GM19238 (cell line): ENCODE measurements around the gene ST3GAL4.
"Not testable (repeated sequence)": the region's sequence is repeated elsewhere in the genome, so short reads cannot be mapped to it uniquely, and the experiment has no call there.

Experiments used
- DNase-seq: peaks from one replicate; pipeline ENCODE4 v3.0.0; 2011; ENCODE audit warnings: low spot score; ENCODE audit not compliant: insufficient read length

The ST3GAL4 gene

DNA sequence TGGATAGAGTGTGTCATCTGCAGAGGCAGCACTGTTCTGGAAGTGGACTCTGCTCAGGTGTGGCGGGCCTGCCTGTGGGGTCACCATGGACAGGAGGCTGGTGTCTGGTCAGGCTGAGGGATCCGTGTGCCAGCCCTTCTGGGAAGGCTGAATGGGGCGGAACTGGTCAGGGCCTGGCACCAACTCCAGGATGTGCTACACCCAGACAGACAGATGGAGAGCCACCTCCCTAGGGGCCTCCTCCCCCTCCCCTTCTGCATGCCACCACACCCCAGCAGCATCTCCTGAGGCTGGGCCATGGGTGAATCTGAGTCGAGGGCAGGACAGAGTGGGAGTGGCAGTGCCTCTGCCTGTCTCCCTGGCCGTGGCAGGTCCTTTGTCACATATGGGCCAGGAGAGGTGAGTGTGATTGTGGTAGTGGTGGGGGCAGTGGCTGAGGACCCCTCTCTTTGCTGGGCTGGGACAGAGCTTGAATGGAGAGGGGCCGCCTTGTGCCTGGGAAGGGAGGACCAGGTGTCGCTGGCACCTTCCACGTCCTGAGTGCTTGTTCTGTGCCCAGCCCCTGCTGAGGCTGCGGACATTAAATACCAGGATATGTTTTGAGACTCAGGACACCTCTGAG lies 29.1 kb downstream of the ST3GAL4 start:
- DNase-seq: no peak

DNA sequence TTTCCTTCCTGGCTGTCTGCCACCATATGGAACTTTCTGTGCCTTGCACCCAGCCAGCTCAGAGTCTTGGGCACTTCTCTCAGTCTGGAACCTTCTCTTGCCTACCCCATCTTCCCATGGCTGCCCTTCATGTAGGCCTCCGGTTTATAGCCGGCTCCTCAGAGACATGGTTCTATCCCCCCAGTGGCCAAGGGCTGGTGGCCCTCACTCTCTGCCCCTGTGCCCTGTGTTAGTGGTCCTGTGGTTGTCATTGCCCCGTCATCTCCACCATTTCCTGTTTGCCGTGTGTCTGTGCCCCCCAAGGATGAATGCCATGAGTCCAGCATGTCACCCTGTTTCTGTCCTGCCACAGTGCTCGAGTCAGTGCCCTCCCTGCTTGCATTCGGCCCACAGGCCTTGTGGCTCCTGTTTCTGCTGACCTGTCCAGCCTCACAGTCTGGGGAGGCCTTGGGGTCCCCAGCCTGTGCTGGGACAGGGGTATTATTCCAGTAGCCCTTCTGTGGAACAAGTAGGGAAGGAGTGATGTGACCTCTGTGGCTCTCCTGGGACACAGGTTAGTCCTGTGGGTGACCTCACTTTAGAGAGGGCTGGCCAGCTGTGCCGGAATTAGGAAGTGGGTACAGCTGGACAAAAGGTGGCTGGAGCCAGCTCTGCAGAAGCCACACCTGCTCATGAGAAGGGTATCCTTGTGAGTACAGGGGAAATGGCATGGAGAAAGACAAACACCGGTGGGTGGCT lies 30.7 kb downstream of the ST3GAL4 start:
- DNase-seq: no peak

DNA sequence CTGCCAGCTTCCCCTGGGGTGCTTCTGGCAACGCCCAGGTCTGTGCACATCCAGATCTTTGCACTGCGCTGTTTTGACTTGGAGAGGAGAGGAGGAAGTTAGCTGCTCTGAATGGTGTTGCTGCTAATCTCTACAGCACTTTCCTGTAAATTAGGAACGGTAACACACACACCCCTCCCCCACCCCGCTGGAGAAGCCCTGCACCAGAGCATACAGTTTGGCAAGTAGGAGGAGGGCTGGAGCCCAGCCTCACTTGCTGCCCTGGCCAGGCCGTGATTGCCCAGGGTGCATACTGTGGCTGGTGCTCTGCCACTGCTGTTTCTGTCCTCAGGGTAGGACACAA lies 31.2 kb downstream of the ST3GAL4 start:
- not testable (repeated sequence) for DNase-seq

DNA sequence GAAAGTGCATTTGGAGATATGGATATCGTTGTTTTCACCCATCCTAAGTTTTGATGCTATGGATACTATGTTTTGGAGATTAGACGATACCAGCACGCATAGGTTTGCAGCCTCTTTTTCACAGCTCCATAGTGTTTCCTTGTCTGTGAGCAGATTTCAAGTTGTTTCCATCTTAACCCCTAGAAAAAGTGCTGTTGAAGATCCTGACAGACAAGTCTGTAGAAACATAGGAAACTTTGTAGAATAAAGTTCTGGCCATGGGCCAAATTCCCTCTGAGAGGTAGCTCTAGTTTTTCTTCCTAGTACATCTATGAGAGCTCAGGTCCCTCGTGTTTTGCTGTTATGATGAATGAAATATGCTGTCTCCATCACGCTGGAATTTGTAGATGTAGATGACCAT lies 32.4 kb downstream of the ST3GAL4 start:
- no peak for DNase-seq

DNA sequence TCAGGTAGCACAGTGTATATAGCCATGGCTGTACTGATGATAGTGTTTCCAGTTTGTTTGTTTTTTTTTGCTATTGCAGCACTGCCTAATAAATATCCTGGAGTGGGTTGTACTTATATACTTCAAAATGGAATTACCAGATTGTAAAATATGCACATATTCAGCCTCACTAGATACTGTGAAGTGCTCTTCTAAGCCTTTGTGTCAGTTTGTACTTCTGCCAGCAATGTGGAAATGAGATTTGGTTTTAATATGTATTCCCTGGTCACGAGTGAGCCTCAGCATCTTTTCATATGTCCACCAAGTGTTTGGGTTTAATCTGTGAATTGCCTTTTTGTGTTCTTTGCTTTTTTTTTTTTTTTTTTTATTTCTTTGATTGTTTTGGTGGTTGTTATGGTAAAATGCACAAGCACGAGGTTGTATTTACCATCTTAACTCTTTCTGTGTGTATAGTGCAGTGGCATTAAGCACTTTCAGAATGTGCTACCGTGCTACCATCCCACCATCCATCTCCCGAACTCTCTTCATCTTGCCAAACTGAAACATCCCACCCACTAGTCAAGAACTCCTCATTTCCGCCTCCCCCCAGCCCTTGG lies 34.9 kb downstream of the ST3GAL4 start:
- DNase-seq: no peak

DNA sequence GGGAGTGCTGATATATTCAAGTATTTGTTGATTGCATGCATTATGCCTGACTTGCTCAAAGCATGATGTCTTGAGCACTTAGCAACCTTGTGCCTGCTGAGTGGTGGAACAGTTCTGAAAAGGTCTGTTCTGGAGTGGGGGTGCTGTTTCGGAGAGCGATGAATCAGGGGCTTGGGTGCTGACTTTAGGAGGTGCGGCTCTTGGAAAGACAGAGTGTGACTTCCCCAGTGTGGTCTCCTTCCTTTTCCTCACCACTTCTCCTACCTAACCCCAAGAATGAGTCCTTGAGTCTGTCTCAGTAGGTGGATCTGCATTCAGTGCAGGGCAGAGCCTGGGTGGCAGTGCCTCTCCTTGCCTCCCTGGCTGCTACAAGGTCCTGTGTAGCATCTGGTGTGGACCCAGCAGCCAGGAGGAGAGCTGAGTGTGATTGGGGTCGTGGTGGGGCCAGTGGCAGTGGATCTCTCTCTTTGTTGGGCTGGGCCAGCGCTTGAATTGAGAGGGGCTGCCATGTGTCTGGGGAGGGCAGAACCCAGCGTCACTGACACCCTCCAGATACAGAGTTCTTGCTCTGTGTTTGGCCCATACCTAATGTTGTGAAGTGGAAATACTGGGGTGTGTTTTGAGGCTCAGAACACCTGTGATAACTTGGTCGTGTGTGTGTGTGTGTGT lies 35.9 kb downstream of the ST3GAL4 start:
- DNase-seq: no peak

DNA sequence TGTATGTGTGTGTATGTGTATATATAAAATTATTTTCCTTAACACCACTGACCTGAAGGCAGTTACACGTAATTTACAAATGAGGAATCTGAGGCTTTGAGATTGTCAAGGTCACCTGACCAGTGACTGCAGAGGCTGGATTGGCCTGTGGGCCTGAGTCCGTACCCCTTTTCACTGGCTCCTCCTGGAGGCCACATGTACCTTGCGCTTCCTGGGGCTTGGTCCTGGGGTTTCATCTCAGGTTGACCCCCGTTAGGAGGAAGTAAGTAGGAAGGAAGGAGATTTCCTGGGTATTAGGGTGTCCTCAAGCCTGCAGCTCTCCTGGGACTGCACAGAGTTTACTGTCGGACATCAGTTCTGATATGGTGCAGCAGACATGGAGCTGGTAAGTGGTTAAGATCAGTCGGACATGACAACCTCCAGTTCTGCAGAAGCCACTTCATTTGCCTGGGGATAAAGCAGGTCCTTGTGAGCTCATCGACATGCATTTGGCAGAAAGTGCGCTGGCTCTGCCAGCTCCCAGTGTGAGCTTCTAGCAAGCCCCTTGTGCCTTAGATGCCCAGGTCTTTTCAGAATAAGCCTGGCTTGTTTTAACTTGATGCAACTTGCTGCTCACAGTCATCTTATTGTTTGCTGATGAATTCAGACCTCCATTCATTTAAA lies 36.6 kb downstream of the ST3GAL4 start:
- DNase-seq: no peak

DNA sequence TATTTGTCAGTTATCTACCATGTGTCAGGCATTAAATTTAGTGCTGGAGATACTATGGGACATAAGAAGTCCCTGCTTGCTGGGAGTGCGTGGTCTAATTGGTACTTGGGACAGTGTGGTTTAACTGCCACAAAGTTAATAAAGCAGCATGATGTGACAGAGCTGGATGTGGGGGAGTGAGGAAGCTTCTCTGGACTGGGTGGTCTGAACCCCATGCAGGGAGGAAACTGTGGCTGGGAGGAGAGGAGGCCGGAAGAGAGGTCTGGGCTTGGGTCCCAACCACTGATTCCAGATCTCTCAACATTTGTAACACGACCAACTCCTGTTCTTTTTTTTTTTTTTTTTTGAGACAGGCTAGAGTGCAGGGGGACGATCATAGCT lies 37.1 kb downstream of the ST3GAL4 start:
- no peak for DNase-seq

DNA sequence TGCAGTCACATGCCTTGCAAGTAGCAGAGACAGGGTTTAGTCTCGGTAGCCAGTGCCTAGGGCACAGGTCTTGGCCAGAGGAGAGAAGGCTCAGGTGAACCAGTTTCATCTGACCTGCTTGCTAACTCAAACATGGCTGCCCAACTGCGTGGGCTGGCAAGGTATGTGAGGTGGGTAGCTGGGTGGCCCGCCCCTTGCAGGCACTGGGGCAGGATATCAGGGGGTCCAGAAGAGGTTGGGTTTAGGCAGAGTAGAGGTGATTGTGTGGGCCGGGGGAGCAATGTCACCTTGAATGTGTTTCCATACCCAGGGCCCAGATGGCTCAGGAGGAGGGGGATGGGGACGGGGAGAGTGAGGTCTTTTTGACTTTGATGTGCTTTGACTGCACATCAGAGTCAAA lies 37.7 kb downstream of the ST3GAL4 start:
- no peak for DNase-seq

DNA sequence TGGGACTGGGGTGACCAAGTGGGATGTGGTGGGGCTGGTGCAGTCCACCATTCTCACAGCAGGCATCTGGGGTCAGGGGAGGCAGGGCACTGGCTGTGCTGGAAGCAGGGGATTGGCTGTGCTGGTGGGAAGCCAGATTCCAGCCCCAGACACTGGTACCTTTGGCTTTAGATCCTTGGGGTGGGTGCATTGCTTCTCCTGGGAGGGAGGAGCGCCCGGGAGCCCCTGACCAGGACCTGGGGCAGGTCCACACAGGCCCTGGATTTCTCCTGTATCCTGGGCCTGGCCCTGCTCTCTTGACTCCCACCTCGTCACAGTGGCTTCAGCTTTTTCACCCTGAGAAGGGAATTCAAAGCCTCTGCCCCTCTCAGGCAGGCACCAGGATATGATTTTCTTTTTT lies 38.5 kb downstream of the ST3GAL4 start:
- no peak for DNase-seq

DNA sequence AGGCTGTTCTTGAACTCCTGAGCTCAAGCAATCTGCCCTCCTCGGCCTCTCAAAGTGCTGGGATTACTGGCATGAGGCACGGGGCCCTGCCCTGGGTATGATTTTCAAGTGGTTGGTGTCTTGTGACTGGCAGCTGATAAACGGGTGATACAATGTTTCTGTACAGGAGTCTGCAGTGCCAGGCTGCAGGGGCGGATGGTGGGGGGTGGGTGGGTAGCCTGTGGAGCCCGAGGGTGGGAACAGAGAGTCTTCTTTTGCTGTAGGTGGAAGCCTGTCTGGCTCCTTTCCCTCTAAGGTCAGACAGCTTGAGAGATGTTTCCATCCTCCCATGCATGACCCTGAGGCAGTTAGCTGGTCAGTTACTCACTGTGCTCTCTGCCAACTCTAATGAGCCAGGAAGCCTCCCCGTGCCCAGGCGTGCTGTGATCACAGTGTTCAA lies 39.2 kb downstream of the ST3GAL4 start:
- DNase-seq: not testable (repeated sequence)

DNA sequence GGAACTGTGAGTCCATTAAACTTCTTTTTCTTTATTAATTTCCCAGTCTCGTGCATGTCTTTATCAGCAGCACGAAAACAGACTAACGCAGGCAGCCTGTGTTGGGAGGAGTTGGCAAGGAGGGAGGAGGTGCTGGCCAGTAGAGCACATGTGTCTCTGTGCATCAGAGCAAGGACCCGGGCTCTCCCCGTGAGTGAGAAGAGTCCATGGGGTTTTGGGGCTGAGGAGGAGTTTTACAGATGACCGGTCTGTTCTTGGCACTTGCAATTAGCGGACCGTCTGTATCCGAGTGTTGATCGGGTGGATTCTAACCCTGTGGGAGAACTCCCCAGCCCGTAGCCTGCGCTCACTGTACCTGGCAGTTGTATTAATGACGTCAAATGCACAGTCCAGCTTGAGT lies 40.3 kb downstream of the ST3GAL4 start:
- DNase-seq: not testable (repeated sequence)

DNA sequence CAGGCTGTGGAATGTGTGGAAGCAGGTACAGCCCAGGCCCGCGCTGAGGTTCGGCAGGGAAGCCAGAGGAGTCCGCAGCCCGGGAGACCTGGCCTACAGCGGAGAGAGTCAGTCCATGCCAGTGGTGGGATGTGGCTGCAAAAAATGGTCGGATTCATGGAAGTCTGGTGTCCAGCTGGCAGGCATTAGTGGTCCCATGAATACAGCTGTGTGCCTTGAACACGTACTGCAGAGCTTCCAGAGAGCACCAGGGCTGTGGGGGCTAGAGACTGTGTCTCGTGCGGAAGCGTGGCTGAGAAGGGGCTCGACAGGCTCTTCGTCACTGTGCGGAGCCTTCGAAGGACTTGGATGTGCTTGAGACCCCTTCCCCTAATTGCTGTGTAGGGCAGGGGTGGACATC lies 40.8 kb downstream of the ST3GAL4 start:
- not testable (repeated sequence) for DNase-seq

DNA sequence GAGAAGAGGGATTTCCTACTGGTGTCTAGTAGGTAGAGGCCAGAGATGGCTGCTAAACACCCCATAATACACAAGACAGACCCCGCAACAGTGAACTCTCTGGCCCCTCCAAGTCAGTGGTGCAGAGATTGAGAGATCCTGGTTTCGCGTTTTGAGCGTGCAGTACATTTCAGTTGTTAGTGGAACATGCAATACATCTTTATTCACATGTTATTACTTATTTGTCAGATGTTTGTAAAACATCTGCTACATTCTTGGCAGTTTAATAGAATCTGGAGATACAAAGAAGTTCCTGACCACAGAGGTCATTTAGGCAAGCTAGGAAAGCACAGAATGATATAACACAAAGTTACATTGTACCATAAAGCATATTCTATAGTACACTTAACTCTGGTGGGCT lies 41.5 kb downstream of the ST3GAL4 start:
- no peak for DNase-seq

DNA sequence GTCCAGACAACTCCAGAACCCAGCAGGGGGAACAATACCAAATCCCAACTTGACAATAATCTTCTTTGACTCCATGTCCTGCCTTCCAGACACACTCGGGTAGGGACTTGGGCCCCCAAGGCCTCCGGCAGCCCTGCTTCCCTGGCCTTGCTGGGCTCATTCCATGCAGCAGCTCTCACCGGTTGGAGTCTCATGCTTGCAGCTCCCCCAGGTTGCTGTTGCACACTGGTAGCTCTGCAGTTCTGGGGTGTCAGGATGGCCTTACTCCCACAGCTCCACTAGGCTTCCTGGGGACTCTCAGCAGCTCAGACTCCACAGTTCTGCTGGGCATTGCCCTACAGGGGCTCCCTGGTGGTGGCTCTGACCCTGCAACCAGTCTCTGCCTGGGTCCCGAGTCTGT lies 42.8 kb downstream of the ST3GAL4 start:
- no peak for DNase-seq

DNA sequence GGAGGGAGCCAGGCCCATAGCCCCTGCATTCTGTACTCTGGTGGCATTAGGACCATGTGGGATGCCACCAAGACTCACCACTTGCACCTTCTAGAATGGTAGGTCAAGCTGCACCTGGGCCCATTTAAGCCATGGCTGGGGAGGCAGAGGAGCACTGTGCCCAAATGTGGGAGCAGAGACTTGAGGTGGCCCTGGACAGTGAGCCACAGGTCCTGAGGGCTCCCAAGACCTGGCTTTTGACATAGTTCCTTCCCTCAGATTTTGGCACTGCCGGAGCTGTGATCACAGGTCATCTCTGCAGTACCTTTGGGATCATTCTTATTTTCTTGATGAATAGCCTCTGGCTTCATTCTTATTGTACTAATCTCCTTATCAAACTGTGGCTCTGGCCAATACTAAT lies 43.2 kb downstream of the ST3GAL4 start:
- DNase-seq: no peak

DNA sequence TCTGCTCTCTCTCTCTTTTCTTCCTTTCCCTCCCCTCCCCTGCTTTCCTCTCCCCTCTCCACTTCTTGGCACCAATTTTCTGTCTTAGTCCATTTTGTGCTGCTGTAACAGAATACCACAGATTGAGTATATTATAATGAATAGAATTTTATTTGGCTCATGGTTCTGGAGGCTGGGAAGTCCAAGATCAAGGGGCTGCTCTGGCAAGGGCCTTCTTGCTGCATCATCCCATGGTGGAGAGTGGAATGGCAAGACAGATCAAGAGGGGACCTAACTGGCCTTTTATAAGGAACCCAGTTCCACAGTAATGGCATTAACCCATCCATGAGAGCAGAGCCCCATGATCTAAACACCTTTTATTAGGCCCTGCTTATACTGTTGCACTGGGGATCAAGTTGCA lies 44.5 kb downstream of the ST3GAL4 start:
- DNase-seq: no peak

DNA sequence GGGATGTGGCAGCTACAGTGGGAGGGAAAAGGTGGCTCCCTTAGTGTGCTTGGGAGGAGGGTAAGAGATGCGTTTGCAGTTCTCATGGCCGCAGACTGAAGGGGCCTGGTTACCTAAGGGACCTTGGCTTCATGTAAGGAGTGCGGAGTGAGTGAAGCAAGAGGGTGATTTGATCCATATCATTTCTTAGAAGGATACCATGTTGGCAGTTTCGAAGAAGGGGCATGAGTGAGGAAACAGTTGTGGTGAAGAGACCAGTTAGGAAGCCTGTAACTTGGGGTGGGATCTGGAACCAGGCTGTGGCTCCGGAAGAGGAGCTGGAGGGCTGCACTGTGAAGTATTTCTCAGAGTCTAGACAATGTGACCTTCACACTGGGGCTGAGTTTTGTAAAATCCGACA lies 45.0 kb downstream of the ST3GAL4 start:
- no peak for DNase-seq

DNA sequence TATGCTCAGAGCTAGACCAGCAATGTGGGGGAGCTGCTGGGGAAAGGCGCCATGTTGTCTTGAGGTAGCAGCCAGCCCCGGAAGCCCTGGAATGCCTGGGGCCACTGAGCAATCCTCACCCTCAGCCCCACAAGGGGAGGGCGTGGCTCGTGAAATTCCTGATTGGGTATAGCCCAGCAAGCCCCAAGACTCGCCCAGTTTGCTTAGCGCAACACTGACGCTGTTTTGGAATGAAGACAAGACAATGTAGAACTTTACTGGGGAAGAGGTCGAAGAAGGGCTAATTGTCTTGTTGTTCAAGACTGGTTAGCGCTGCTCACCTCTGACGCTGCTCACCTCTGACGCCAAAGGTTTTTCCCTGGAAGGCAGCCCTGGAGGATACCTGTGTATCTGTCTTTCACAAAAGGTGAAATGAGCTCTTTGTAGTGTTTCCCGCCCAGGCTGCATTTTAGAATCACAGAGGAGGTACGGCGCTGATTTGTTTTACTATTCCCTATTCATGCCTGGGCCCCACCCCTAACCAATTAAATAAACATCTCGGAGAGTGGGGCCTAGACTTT lies 47.6 kb downstream of the ST3GAL4 start:
- DNase-seq: no peak

DNA sequence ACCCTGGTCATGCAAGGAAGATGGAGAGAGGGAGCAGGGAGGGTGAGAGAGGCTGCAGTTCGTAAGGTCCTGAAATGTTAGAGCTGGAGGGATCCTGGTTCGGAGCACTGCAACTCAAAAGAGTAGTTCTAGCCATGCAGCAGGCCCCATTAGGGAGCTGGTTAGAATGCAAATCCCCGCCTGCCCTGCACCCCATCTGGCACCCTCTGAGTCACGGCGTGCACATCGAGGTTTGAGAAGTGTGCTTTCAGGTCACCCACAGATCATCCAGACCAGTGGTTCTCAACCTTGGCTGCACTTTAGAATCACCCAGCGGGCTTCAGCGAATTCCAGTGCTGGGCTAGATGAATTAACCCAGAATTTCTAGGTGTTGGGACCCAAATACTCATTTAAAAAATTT lies 48.2 kb downstream of the ST3GAL4 start:
- DNase-seq: no peak

DNA sequence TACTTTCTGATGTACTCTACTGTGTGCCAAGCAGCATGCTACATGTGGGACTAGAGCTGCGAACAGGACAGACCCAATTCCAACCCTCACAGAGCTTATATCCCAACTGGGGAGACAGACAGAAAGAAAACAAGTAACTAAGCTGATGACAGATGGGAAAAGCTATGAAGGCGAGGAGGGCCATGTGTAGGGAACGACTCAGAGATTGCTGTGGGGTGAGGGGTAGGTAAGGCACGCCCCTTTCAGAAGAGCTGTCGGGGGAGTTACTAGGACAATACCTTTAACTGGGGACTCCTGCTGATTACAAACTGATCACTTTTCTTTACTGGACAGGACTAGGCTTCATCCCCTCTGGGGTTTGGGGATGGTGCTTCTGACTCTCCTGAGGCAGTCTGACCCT lies 48.9 kb downstream of the ST3GAL4 start:
- no peak for DNase-seq

DNA sequence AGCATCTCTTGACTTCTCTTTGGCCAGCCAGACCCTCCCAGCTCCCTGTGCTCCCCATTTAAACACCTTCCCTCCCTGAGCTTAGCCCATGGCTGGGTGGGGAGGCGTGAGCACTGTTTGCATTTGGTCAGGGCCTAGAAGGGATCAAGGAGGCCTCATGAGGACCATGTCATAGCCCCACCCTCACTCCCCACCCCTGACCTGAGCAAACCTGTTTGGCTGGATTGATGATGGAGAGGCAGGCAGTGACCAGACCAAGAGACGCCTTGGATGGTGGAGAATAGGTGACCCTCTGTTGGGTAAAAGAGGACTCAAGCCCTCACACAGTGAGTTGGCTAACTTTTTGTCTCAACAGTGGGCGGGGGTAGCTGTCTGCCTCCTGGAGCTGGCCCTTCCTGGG lies 49.9 kb downstream of the ST3GAL4 start:
- no peak for DNase-seq
